GM13976 (cell line): ENCODE data around the gene RPL36.

Source experiments
- DNase-seq: peaks from one replicate; pipeline ENCODE4 v3.0.0; 2012; ENCODE audit warnings: low spot score
- CTCF ChIP-seq: IDR thresholded peaks from 2 replicates; pipeline ENCODE4 v1.5.1; 2012; ENCODE audit warnings: borderline replicate concordance, mild to moderate bottlenecking; ENCODE audit not compliant: insufficient read depth; ENCODE audit errors: extremely low read depth, missing control alignments, control extremely low read depth
- in situ Hi-C: fragments of 300-500 bp; cut with MboI; formaldehyde crosslinking; loops from one replicate; pipeline ENCODE4 v1.12.0; 2022; ENCODE audit warnings: low sequenced_read_pairs, mixed read lengths, inconsistent platforms; ENCODE audit not compliant: unreplicated experiment

The RPL36 gene

GRCh38 chr19:5690125-5690954, at the start of gene RPL36:
TSS of gene RPL36 (plus strand) at chr19:5690295. CDS start at chr19:5690508, 213 bp downstream.
- peak; percentile 99 for TF ChIP-seq CTCF
- in situ Hi-C loops, result no loop called here
- peak; percentile 96 for DNase-seq

GRCh38 chr19:5641171-5641570, 48.9 kb upstream of the RPL36 start:
- in situ Hi-C loops, result no loop called here
- DNase-seq, result no peak
- TF ChIP-seq CTCF, result no peak

GRCh38 chr19:5642204-5642603, 47.9 kb upstream of the RPL36 start:
- no peak for TF ChIP-seq CTCF
- in situ Hi-C loops, result no loop called here
- DNase-seq, result no peak

GRCh38 chr19:5643060-5643459, 47.0 kb upstream of the RPL36 start:
- no peak for TF ChIP-seq CTCF
- in situ Hi-C loops, result no loop called here
- no peak for DNase-seq

GRCh38 chr19:5644037-5644436, 46.1 kb upstream of the RPL36 start:
- no peak for DNase-seq
- in situ Hi-C loops, result no loop called here
- TF ChIP-seq CTCF, result no peak

GRCh38 chr19:5645409-5645808, 44.7 kb upstream of the RPL36 start:
- in situ Hi-C loops, result no loop called here
- DNase-seq, result no peak
- no peak for TF ChIP-seq CTCF
